NK-92 (cell line): ENCODE data around the gene SLC17A2.

Source experiments
- DNase-seq: peaks from one replicate; lab custom pipeline; 2025; ENCODE audit not compliant: unreplicated experiment; lab: John Stamatoyannopoulos, UW

The SLC17A2 gene

GRCh38 chr6:25888626-25889025, 41.9 kb downstream of the SLC17A2 start:
- DNase-seq = no peak

GRCh38 chr6:25886066-25886465, 44.4 kb downstream of the SLC17A2 start:
- no peak for DNase-seq

GRCh38 chr6:25883991-25884390, 46.5 kb downstream of the SLC17A2 start:
- DNase-seq = no peak

GRCh38 chr6:25883536-25883935, 47.0 kb downstream of the SLC17A2 start:
- no peak for DNase-seq

- DNase-seq = no peak
Observed at GRCh38 chr6:25882051-25882496, 48.4 kb downstream of the SLC17A2 start.

DNA sequence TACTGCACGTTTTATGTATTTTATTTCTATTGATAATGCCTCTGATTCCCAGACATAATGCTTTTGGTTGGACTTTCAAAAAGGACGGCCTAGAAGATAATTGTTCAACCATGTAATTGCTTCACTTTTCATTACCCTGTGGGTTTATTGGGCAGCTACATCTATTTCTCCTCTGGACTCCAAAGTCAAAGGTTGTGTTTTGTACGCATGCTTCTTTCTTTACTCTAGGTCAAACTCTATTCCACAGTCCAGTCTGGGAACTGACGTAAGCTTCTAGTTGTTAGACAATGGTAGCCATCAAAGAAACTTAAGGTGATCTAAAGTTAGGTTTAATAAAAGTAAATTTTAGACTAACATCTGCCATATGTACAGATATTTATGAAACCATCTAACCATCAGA, 49.9 kb downstream of the SLC17A2 start:
- DNase-seq = no peak

DNA sequence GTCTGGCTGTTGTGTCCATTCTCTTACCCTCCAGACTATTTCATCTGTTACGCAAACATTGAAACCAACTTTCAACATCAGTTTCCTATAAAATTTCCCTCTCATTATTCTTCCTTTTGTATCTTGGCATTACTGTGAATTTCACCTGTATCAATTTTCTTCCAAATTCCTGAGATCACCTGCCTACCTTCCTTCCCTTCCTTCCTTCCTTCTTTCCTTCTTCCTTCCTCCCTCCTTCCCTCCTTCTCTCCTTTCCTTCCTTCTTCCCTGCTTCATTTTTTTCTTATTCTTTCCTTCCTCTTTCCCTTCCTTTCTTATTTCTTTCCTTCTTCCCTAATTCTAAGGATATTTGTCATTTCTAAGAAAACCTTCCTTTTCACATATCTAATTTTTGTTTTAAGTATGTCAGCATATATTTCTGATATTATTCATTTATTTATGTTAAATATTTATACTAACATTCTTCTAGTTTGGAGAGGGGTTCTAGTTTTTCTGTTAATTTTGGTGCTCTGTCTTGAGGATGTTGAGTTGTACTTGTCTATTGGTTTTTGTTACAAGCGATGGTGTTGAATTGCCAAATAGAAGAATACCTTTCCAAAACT, 51.7 kb downstream of the SLC17A2 start:
- DNase-seq = no peak

GRCh38 chr6:25875926-25876602, 54.4 kb downstream of the SLC17A2 start:
- no peak for DNase-seq

- DNase-seq = no peak
Observed at GRCh38 chr6:25875563-25875905, 55.0 kb downstream of the SLC17A2 start.

DNA sequence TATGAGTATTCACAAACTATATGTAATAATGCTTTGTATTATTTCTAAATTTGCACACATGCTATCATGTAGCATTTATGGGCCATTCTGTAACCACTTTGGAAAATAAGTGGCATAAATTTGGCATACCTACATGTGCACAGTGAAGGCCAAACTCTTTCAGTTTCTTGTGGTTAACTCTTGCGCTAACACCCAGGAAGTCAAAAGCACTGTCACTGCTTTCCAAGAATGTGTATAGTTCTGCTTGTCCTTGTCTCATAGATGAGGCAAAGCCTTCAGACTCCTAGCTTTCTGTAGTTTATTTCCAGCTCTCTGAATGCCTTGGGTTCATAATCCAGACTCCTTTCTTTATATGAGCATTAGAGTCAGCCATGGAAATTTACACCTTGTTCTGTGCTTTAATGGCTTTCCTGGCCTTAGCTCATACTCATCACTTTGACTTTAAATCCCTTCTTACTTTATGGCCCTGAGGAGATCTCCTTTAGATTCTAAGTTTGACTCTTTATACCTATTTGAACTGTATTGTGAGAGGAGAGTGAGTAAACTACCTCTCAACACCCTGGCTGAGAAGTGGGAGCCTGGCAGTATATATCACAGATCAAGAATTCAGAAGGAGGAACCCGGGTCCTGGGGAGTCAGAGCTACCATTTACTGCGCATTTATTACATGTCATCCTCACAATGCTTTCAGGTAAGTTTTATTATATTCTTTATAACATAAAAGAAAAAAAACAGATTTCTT, 55.5 kb downstream of the SLC17A2 start:
- DNase-seq = no peak

DNA sequence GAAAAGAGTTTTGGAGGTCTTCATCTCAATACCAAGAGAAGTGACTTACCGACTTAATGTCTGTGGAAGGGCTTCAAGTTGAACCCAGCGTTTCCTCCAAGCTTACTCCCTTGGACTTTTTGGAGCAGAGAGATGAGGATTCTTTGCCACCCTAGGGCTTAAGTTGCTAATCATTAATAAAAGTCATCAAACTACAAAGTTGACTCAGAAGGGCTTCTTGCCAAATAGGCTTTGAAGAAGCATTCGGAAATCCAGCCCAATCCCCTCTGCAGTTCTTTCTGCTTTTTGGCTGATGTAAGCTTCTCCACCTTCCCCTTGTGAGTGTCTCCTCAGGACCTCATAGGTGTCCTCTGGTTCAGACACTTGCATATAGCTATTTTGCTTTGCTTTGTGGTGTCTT, 56.4 kb downstream of the SLC17A2 start, which contains the start of gene SLC17A3:
TSS of gene SLC17A3 (minus strand) at position 126 of the 400 bp plus-strand sequence. CDS start 5,856 bp downstream, outside the sequence.
- DNase-seq = no peak

- no peak for DNase-seq
Observed at GRCh38 chr6:25872814-25873213, 57.7 kb downstream of the SLC17A2 start.

GRCh38 chr6:25869840-25870239, 60.7 kb downstream of the SLC17A2 start:
- no peak for DNase-seq

DNA sequence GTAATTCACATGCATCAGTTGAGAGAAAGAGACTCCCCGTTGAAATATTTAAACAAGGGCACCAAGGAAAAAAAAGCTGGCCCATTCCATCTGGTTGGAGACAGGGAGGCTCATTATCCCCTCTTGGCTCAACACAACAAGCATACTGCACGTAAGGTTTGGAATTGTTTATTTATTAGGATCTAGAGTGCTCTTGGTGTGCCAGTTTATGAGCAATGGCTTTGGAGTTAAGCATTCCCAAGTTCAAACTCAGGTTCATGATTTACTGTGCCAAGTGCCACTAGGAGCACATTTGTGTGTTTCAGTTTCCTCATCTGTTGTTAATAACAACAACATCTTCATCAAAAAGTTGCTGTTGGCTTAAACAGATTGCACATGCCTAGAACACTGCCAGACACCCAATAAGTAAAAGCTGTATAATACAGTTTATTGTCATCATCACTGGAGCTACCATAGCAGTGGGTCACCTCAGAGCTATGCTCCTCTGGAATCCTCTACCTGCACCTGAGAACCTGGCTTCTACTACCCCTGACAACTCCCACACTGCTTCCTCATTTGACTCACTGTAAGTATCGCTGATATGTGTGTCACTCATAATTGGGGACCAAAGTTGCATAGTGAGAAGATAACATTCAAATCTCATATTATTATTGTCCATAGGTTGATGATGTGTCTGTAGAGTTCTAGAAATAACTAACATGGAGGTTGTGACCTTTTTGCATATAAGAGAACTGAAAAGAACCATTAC, 61.9 kb downstream of the SLC17A2 start:
- DNase-seq = no peak

DNA sequence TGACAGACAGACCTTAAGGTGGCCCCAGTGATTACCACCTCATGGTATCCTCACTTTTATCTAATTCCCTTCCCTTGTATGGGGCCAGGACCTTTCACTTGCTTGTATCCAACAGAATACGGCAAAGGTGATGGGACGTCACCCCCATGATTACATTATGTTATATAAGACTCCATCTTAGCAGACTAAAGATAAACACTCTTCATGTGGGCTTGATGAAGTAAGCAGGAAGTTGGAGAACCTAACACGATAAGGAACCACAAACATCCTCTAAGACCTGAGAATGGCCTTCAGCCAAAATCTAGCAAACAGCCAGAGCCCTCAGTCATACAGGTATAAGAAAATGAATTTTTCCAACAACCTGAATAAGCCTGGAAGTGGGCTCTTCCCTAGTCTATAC, 64.5 kb downstream of the SLC17A2 start:
- DNase-seq = no peak

GRCh38 chr6:25863360-25863759, 67.1 kb downstream of the SLC17A2 start:
- no peak for DNase-seq
